HG03469 (cell line): Measurements from ENCODE around the gene ITGB2.
"Not testable (repeated sequence)": the region's sequence is repeated elsewhere in the genome, so short reads cannot be mapped to it uniquely, and the experiment has no call there.

ENCODE experiments used
- ATAC-seq: cut with Tn5 transposase; IDR thresholded peaks from one replicate; pipeline ENCODE4 v1.9.1; 2021; ENCODE audit warnings: mild to moderate bottlenecking, moderate library complexity, moderate number of reproducible peaks; ENCODE audit not compliant: unreplicated experiment

Gene ITGB2

DNA sequence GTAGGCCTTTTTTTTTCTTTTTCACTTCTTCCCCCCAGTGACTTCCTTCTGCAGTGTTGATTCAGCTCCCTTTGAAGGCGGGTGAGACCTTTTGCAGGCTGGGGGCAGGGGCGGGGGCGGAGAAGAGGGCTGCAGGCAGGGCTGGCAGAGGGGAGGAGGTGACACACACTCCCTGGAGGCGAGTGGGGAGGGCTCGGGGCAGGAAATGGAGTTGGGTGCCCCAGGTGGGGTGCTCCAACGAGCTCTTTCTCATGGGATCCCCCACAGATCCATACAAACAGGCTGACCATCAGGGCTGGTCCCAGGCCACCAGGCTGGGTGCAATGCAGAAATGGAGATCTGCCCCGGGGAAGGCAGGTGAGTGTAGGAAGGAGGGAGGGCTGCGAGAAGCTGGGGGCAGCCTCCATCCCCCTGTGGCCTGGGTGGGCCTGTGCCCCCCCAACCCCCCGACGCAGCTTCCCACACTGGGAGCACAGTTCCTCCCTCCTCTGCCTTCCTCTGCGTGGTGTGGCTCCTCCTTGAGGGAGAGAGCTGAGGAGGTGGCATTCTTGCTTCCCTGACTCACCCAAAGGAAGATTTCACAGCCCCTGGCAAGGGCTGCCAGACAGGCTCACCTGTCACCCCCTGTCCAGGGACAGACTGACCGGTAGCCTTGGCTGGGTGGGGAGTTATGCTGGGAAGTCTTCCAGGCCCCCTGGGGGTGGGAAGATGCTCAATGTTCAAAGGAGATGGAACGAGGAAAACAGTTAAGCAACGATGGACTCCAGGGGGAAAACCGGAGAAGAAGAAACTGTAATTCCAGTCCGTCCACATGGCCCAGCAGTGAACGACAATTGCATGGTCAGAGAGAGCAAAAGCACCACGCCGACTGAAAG, 7.1 kb upstream of the ITGB2 start:
- no peak for ATAC-seq

- ATAC-seq: no peak
These were observed 6.5 kb upstream of the ITGB2 start for GRCh38 chr21:44927259-44927586.

DNA sequence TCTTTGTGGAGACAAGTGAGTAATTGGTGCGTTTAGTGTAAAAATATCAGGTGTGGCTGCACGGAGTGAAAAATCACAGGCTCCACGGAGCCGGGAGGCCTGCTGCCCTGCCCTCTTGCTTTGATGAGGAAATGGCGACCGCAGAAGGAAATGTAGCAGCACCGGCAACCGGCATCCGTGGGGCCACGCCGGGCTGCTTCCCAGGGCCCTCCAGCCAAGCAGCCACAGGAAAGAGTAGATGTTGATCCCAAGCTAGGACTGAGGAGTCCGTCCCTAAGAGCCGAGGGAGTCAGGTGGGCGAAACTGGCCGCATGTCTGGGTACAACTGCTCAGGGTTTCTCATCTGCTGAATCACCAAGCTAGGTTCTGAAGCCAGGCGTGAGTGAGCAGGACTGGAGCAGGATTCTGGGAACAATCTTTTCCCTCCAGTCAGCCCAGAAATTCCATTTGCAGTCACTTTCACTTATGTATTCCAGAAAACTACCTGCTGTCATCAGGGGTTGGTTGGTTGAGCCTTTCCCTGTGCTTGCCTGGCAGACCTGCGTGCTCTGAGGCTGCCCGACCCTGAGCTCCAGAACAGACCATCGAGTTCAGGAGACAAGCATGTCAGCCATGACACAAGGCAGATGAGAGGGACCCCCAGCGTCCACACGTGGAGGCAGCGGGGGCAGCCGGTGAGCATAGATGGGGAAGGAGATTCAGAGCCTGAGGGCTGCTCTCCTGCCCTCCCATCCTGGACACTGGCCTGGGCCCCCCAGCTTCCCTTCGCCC, 5.8 kb upstream of the ITGB2 start:
- ATAC-seq: no peak

- ATAC-seq: no peak
These were observed 4.7 kb upstream of the ITGB2 start for GRCh38 chr21:44925378-44925755.

- no peak for ATAC-seq
These were observed 4.1 kb upstream of the ITGB2 start for GRCh38 chr21:44924606-44925377.

- no peak for ATAC-seq
These were observed 2.9 kb upstream of the ITGB2 start for GRCh38 chr21:44923480-44924084.

- no peak for ATAC-seq
These were observed 1.2 kb upstream of the ITGB2 start for GRCh38 chr21:44921928-44922327.

GRCh38 chr21:44919913-44920693, 596 bp downstream of the ITGB2 start:
- ATAC-seq: no peak

- ATAC-seq: no peak
These were observed 1.4 kb downstream of the ITGB2 start for GRCh38 chr21:44919111-44919912.

GRCh38 chr21:44918581-44919033, 2.1 kb downstream of the ITGB2 start:
- no peak for ATAC-seq

DNA sequence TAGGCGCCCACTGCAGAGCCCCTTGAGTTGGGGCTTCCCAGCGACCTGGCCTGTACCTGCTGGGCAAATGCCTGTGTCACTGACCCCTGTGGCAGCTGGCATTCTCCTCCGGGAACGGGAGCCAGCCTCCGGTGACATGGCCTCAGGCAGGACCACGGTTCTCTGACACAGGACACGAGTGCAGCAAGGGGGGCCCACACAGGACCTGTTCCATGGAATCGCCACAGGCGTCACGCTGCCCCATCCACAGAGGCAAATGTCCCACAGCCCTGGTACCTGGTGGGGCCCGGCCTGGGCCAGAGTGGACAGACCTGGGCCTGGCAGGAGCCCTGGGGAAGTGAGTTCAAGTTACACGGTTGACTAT, 2.6 kb downstream of the ITGB2 start:
- ATAC-seq: no peak

- no peak for ATAC-seq
These were observed 3.1 kb downstream of the ITGB2 start for GRCh38 chr21:44917446-44918106.

GRCh38 chr21:44916965-44917364, 3.7 kb downstream of the ITGB2 start:
- ATAC-seq: no peak

GRCh38 chr21:44914176-44914874, 6.4 kb downstream of the ITGB2 start:
- no peak for ATAC-seq

DNA sequence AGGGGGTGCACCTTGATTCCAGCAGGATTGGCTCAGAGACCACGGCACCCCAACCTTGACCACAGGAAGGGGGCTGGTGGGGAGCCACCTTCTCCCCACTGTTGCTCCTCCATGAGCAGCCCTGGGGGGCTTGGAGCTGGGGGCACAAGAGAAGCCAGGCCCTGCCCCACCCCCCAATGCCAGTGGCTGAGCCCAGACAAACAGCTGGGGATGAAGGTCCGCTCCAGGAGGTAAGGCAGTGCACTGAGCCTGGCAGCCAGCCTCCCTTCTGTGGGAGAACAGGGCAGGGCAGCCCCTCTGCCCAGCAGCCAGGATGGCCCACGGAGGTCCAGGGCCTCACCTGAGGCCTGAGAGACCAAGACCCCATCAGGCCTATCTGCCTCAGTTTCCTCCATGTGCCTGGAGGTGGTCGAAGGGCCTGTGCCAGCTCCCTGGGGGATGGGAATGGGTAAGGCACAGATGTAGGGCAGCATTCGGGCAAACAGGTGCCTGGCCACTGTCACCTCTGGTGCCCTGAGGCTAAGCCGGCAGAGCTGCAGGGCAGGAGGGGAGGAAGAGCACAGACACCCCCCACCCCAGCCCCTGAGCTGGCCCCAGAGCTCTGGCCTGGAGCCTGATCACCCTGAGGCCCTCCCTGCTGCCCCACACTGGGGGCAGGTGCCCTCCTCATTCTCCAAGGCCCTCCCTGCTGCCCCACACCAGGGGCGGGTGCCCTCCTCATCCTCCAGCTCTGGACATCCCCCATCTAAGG, 7.1 kb downstream of the ITGB2 start:
- ATAC-seq: no peak

DNA sequence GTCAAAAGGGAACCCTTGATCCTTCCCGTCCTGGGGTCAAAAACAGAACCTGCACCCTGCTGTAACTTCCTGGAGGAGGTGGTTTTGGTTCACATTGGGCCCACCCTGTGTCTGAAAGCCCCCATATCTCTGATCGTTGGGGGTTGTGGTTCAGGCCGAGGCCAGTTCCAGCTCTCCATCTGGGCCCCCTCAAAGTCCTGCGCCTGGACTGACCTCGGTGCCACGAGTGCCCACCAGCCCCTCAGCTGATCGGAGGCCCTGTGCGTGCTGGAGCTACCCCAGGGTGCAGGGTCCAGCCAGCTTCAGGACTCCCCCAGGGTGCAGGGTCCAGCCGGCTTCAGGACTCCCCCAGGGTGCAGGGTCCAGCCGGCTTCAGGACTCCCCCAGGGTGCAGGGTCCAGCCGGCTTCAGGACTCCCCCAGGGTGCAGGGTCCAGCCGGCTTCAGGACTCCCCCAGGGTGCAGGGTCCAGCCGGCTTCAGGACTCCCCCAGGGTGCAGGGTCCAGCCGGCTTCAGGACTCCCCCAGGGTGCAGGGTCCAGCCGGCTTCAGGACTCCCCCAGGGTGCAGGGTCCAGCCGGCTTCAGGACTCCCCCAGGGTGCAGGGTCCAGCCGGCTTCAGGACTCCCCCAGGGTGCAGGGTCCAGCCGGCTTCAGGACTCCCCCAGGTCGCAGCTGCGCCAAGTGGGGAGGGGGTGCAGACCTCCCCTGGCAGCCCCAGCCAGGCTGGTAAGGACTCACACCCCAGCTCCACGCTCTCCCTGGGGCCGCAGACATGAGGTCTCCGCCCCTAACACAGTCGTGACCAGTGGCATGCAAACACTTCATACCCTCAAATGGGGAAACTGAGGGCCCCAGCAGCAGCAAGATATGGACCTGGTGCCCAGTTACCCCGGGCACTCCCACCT, 7.9 kb downstream of the ITGB2 start:
- ATAC-seq: not testable (repeated sequence)

DNA sequence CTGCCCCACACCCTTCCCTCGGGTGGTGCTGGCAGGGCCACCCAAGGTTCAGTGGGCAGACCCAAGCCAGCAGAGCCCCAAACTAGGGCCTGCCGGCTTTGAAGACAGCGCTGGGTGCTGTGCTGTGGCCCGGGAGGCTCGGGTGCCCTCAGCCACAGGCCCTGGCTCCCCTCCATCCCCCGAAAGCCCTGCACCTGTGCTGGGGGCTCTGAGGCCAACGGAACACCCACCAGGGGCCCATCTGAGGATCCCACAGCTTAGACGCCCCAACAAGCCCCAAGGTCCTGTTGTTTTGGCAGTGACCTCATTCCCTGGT, 8.6 kb downstream of the ITGB2 start:
- ATAC-seq: no peak
